ENCODE data around the gene TRIM56. TPM values are rescaled to one million over a fixed set of nuclear protein-coding genes. Genes with fewer than 3 reads are reported as not detected.
"Not testable (repeated sequence)": the region's sequence is repeated elsewhere in the genome, so short reads cannot be mapped to it uniquely, and the experiment has no call there.

TRIM56 gene
- total RNA-seq, 1 experiment from 2014 or later, result 29.6 TPM

GRCh38 chr7:101066833-101067177 is 18.5 kb upstream of the TRIM56 start:
- Mint-ChIP-seq H3K27me3 (ENCODE audit: insufficient read depth, unreplicated experiment) (peaks cover 39% of the 10 kb centered on the region), H3K27ac (ENCODE audit: low read depth, unreplicated experiment) (no peak overlapping the region), H3K4me3 (ENCODE audit: unreplicated experiment) (no peak overlapping the region), H3K36me3 (ENCODE audit: insufficient read depth, unreplicated experiment) (no peaks in the 10 kb centered on the region), H3K4me1 (ENCODE audit: insufficient read depth, unreplicated experiment) (peaks cover 10% of the 10 kb centered on the region), H3K9me3 (ENCODE audit: unreplicated experiment) (no peaks in the 10 kb centered on the region)
- intact Hi-C loops (cut with micrococcal nuclease), result no loop called here
- ChIA-PET POLR2A (interaction anchor here (1.1 to 1.3 kb wide), 3 partner anchors 9 to 177 kb away, joined by 3 to 4 read pairs (median 4); partner anchors contain the start of genes TRIM56 and UFSP1), CTCF (interaction anchor here (0.6 to 3.3 kb wide), 7 partner anchors 9 to 241 kb away, joined by 3 to 17 read pairs (median 3); no protein-coding TSS in a partner anchor)
- TF ChIP-seq CTCF (IDR thresholded peaks at IDR 0.05; ENCODE audit: unreplicated experiment), result no peak
- BruUV-seq (replicated peaks), result no TSS peak
- DNase-seq (ENCODE audit: unreplicated experiment), result no peak

- BruUV-seq (replicated peaks), result no TSS peak
- intact Hi-C loops (cut with micrococcal nuclease), result no loop called here
- Mint-ChIP-seq H3K27ac (ENCODE audit: low read depth, unreplicated experiment) (no peak overlapping the region), H3K27me3 (ENCODE audit: insufficient read depth, unreplicated experiment) (peaks cover 26% of the 10 kb centered on the region), H3K4me3 (ENCODE audit: unreplicated experiment) (no peak overlapping the region), H3K36me3 (ENCODE audit: insufficient read depth, unreplicated experiment) (no peaks in the 10 kb centered on the region), H3K9me3 (ENCODE audit: unreplicated experiment) (no peaks in the 10 kb centered on the region), H3K4me1 (ENCODE audit: insufficient read depth, unreplicated experiment) (peaks cover 10% of the 10 kb centered on the region)
- ChIA-PET CTCF (interaction anchor here (0.7 to 2.7 kb wide), 2 partner anchors 8 to 594 kb away, joined by 4 to 17 read pairs; no protein-coding TSS in a partner anchor), POLR2A (no interaction called here)
- DNase-seq (ENCODE audit: unreplicated experiment), result no peak
- no peak for TF ChIP-seq CTCF (IDR thresholded peaks at IDR 0.05; ENCODE audit: unreplicated experiment)
These were observed 16.9 kb upstream of the TRIM56 start for GRCh38 chr7:101068401-101068800.

GRCh38 chr7:101071362-101072104 is 13.7 kb upstream of the TRIM56 start:
- DNase-seq (ENCODE audit: unreplicated experiment); intact Hi-C loops (cut with micrococcal nuclease); H3K4me3 Mint-ChIP-seq (ENCODE audit: unreplicated experiment); H3K27me3 Mint-ChIP-seq (ENCODE audit: insufficient read depth, unreplicated experiment); H3K27ac Mint-ChIP-seq (ENCODE audit: low read depth, unreplicated experiment); H3K9me3 Mint-ChIP-seq (ENCODE audit: unreplicated experiment); POLR2A ChIA-PET; BruUV-seq (replicated peaks); H3K36me3 Mint-ChIP-seq (ENCODE audit: insufficient read depth, unreplicated experiment); H3K4me1 Mint-ChIP-seq (ENCODE audit: insufficient read depth, unreplicated experiment): not testable (repeated sequence)
- CTCF ChIA-PET, result interaction anchor here (0.8 kb wide), 1 partner anchor 12 kb away, joined by 3 read pairs; no protein-coding TSS in a partner anchor

GRCh38 chr7:101075646-101076045 is 9.6 kb upstream of the TRIM56 start:
- ChIA-PET POLR2A (interaction anchor here (0.8 to 1.6 kb wide), 2 partner anchors 9 to 34 kb away, joined by 3 to 4 read pairs; no protein-coding TSS in a partner anchor), CTCF (interaction anchor here (0.9 to 2.7 kb wide), 3 partner anchors 8 to 177 kb away, joined by 3 to 17 read pairs (median 8); no protein-coding TSS in a partner anchor)
- Mint-ChIP-seq H3K27ac (ENCODE audit: low read depth, unreplicated experiment) (no peak overlapping the region), H3K4me3 (ENCODE audit: unreplicated experiment) (no peak overlapping the region), H3K4me1 (ENCODE audit: insufficient read depth, unreplicated experiment) (peaks cover 5% of the 10 kb centered on the region), H3K36me3 (ENCODE audit: insufficient read depth, unreplicated experiment) (no peaks in the 10 kb centered on the region), H3K9me3 (ENCODE audit: unreplicated experiment) (no peaks in the 10 kb centered on the region), H3K27me3 (ENCODE audit: insufficient read depth, unreplicated experiment) (no peaks in the 10 kb centered on the region)
- no peak for DNase-seq (ENCODE audit: unreplicated experiment)
- no TSS peak for BruUV-seq (replicated peaks)
- TF ChIP-seq CTCF (IDR thresholded peaks at IDR 0.05; ENCODE audit: unreplicated experiment), result no peak
- intact Hi-C loops (cut with micrococcal nuclease), result no loop called here

- H3K27me3 Mint-ChIP-seq (ENCODE audit: insufficient read depth, unreplicated experiment); H3K4me1 Mint-ChIP-seq (ENCODE audit: insufficient read depth, unreplicated experiment); DNase-seq (ENCODE audit: unreplicated experiment); H3K9me3 Mint-ChIP-seq (ENCODE audit: unreplicated experiment); H3K27ac Mint-ChIP-seq (ENCODE audit: low read depth, unreplicated experiment); BruUV-seq (replicated peaks); intact Hi-C loops (cut with micrococcal nuclease); H3K36me3 Mint-ChIP-seq (ENCODE audit: insufficient read depth, unreplicated experiment); H3K4me3 Mint-ChIP-seq (ENCODE audit: unreplicated experiment): not testable (repeated sequence)
- ChIA-PET CTCF (interaction anchor here (0.7 to 2.7 kb wide), 5 partner anchors 8 to 178 kb away, joined by 3 to 17 read pairs (median 8); no protein-coding TSS in a partner anchor), POLR2A (interaction anchor here (0.8 to 1.6 kb wide), 2 partner anchors 10 to 33 kb away, joined by 3 to 4 read pairs; no protein-coding TSS in a partner anchor)
These were observed 9.1 kb upstream of the TRIM56 start for GRCh38 chr7:101076183-101076582.

Data from MCF 10A (cell line).